Measurements from ENCODE around the gene ZSWIM5.
"Not testable (repeated sequence)": the region's sequence is repeated elsewhere in the genome, so short reads cannot be mapped to it uniquely, and the experiment has no call there.

Gene ZSWIM5

GRCh38 chr1:45111239-45111638 is 95.2 kb downstream of the ZSWIM5 start:
- Histone ChIP-seq H3K9me3 (ENCODE audit: severe bottlenecking) (peaks cover 3% of the 10 kb centered on the region), H3K36me3 (no peaks in the 10 kb centered on the region), H3K27ac (no peak overlapping the region), H3K4me3 (ENCODE audit: low read depth, low read length) (no peak overlapping the region), H3K27me3 (ENCODE audit: insufficient read depth, low read depth, severe bottlenecking) (no peaks in the 10 kb centered on the region)
- TF ChIP-seq, protein P1, sequence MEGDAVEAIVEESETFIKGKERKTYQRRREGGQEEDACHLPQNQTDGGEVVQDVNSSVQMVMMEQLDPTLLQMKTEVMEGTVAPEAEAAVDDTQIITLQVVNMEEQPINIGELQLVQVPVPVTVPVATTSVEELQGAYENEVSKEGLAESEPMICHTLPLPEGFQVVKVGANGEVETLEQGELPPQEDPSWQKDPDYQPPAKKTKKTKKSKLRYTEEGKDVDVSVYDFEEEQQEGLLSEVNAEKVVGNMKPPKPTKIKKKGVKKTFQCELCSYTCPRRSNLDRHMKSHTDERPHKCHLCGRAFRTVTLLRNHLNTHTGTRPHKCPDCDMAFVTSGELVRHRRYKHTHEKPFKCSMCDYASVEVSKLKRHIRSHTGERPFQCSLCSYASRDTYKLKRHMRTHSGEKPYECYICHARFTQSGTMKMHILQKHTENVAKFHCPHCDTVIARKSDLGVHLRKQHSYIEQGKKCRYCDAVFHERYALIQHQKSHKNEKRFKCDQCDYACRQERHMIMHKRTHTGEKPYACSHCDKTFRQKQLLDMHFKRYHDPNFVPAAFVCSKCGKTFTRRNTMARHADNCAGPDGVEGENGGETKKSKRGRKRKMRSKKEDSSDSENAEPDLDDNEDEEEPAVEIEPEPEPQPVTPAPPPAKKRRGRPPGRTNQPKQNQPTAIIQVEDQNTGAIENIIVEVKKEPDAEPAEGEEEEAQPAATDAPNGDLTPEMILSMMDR (IDR thresholded peaks at IDR 0.05; ENCODE audit: low read depth, low read length) = no peak
- no peak for DNase-seq

- peaks cover 6% of the 10 kb centered on the region for H3K9me3 ChIP-seq (ENCODE audit: severe bottlenecking)
- no peak for DNase-seq
- TF ChIP-seq, protein P1 (IDR thresholded peaks at IDR 0.05; ENCODE audit: low read depth, low read length) = no peak
- no peak overlapping the region for H3K27ac ChIP-seq
- H3K27me3 ChIP-seq (ENCODE audit: insufficient read depth, low read depth, severe bottlenecking) = no peaks in the 10 kb centered on the region
- H3K4me3 ChIP-seq (ENCODE audit: low read depth, low read length) = no peak overlapping the region
- H3K36me3 ChIP-seq = no peaks in the 10 kb centered on the region
Measured at GRCh38 chr1:45107782-45108181, 98.6 kb downstream of the ZSWIM5 start.

- H3K9me3 ChIP-seq (ENCODE audit: severe bottlenecking); H3K27me3 ChIP-seq (ENCODE audit: insufficient read depth, low read depth, severe bottlenecking); DNase-seq: not testable (repeated sequence)
Measured at GRCh38 chr1:45106864-45107263, 99.5 kb downstream of the ZSWIM5 start.

DNA sequence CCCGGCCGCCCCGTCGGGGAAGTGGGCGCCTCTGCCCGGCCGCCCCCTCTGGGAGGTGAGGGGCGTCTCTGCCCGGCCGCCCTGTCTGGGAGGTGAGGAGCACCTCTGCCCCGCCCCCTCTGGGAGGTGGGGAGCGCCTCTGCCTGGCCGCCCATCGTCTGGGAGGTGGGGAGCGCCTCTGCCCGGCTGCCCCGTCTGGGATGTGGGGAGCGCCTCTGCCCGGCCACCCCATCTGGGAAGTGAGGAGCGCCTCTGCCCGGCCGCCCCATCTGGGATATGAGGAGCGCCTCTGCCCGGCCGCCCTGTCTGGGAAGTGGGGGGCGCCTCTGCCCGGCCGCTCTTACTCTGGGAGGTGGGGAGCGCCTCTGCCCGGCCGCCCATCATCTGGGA is 100.3 kb downstream of the ZSWIM5 start:
- not testable (repeated sequence) for H3K36me3 ChIP-seq; H3K4me3 ChIP-seq (ENCODE audit: low read depth, low read length); DNase-seq; H3K27ac ChIP-seq; H3K9me3 ChIP-seq (ENCODE audit: severe bottlenecking); H3K27me3 ChIP-seq (ENCODE audit: insufficient read depth, low read depth, severe bottlenecking)

More at GRCh38 chr1:45106864-45107263, 99.5 kb downstream of the ZSWIM5 start:
- not testable (repeated sequence) for H3K36me3 ChIP-seq; H3K4me3 ChIP-seq (ENCODE audit: low read depth, low read length); H3K27ac ChIP-seq

GRCh38 chr1:45105486-45106155 is 100.8 kb downstream of the ZSWIM5 start:
- not testable (repeated sequence) for DNase-seq; H3K9me3 ChIP-seq (ENCODE audit: severe bottlenecking); H3K4me3 ChIP-seq (ENCODE audit: low read depth, low read length); H3K36me3 ChIP-seq; H3K27me3 ChIP-seq (ENCODE audit: insufficient read depth, low read depth, severe bottlenecking); H3K27ac ChIP-seq

- TF ChIP-seq, protein P1 (IDR thresholded peaks at IDR 0.05; ENCODE audit: low read depth, low read length) = no peak
- Histone ChIP-seq H3K36me3 (no peaks in the 10 kb centered on the region), H3K27me3 (ENCODE audit: insufficient read depth, low read depth, severe bottlenecking) (no peaks in the 10 kb centered on the region), H3K9me3 (ENCODE audit: severe bottlenecking) (peaks cover 6% of the 10 kb centered on the region), H3K4me3 (ENCODE audit: low read depth, low read length) (no peak overlapping the region), H3K27ac (no peak overlapping the region)
- no peak for DNase-seq
Measured at GRCh38 chr1:45103534-45103933, 102.9 kb downstream of the ZSWIM5 start.

DNA sequence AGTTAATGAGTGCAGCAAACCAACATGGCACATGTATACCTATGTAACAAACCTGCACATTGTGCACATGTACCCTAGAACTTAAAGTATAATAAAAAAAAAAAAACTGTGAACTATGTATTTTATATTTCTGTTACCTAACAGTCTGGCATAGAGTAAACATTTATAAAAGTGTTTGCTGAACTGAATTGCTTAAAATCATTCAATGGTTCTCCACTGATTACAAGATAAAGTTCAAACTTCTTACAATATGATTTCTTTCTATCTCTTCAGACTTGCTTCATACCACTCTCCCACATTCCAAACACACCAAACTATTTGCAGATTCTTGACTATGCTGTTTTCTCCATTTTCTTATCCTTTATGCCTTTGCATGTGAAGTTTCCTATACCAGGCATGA is 104.5 kb downstream of the ZSWIM5 start:
- no peaks in the 10 kb centered on the region for H3K36me3 ChIP-seq
- no peak overlapping the region for H3K4me3 ChIP-seq (ENCODE audit: low read depth, low read length)
- H3K9me3 ChIP-seq (ENCODE audit: severe bottlenecking) = peaks cover 6% of the 10 kb centered on the region
- no peaks in the 10 kb centered on the region for H3K27me3 ChIP-seq (ENCODE audit: insufficient read depth, low read depth, severe bottlenecking)
- TF ChIP-seq, protein P1 (IDR thresholded peaks at IDR 0.05; ENCODE audit: low read depth, low read length) = no peak
- DNase-seq = no peak
- H3K27ac ChIP-seq = no peak overlapping the region

GRCh38 chr1:45101528-45101927 is 104.9 kb downstream of the ZSWIM5 start:
- not testable (repeated sequence) for DNase-seq; H3K36me3 ChIP-seq; H3K27ac ChIP-seq; H3K9me3 ChIP-seq (ENCODE audit: severe bottlenecking); H3K27me3 ChIP-seq (ENCODE audit: insufficient read depth, low read depth, severe bottlenecking); H3K4me3 ChIP-seq (ENCODE audit: low read depth, low read length)

All from WERI-Rb-1 (cell line).